NCI-H774 (cell line): Measurements from ENCODE around the gene MRPL23.

Experiments
- DNase-seq: peaks from one replicate; lab custom pipeline; 2025; lab: John Stamatoyannopoulos, UW

Gene MRPL23

GRCh38 chr11:1921574-1922141 is 25.5 kb upstream of the MRPL23 start:
- no peak for DNase-seq

- no peak for DNase-seq
Observed at GRCh38 chr11:1922481-1923081, 24.6 kb upstream of the MRPL23 start.

GRCh38 chr11:1923201-1923956 is 23.8 kb upstream of the MRPL23 start:
- no peak for DNase-seq

- DNase-seq = no peak
Observed at GRCh38 chr11:1924181-1924580, 23.0 kb upstream of the MRPL23 start.

GRCh38 chr11:1924646-1925372 is 22.3 kb upstream of the MRPL23 start:
- no peak for DNase-seq

GRCh38 chr11:1925373-1926155 is 21.6 kb upstream of the MRPL23 start:
- no peak for DNase-seq

GRCh38 chr11:1926156-1927025 is 20.7 kb upstream of the MRPL23 start:
- no peak for DNase-seq

GRCh38 chr11:1927026-1927847 is 19.9 kb upstream of the MRPL23 start:
- DNase-seq = no peak

- DNase-seq = no peak
Observed at GRCh38 chr11:1927848-1928469, 19.2 kb upstream of the MRPL23 start.

- DNase-seq = no peak
Observed at GRCh38 chr11:1928470-1928890, 18.7 kb upstream of the MRPL23 start.

- no peak for DNase-seq
Observed at GRCh38 chr11:1928891-1929541, 18.1 kb upstream of the MRPL23 start.

GRCh38 chr11:1929621-1930461 is 17.3 kb upstream of the MRPL23 start:
- DNase-seq = no peak

- no peak for DNase-seq
Observed at GRCh38 chr11:1930462-1930830, 16.7 kb upstream of the MRPL23 start.

- no peak for DNase-seq
Observed at GRCh38 chr11:1931341-1932104, 15.6 kb upstream of the MRPL23 start.

- no peak for DNase-seq
Observed at GRCh38 chr11:1932105-1932480, 15.0 kb upstream of the MRPL23 start.

GRCh38 chr11:1932681-1933080 is 14.5 kb upstream of the MRPL23 start:
- DNase-seq = no peak
